Right lobe of liver (tissue), 4 donors: ENCODE data around the gene GRM3.

Experiments
- CTCF ChIP-seq, 4 donors: fragments of 200-600 bp in 3 of 4; fragments of 450-650 bp in 1 of 4; IDR thresholded peaks; one replicate each; pipeline versions ENCODE4 v1.5.1 to v1.8.0; 2016 to 2022; ENCODE audit warnings: antibody characterized with exemption in 4 of 4, mild to moderate bottlenecking in 2 of 4
- POLR2A ChIP-seq: fragments of 450-650 bp; IDR thresholded peaks from one replicate; pipeline ENCODE4 v1.6.1; 2017; ENCODE audit warnings: antibody characterized with exemption, mild to moderate bottlenecking
- donor health status: DM: no; HTN: no; CAD: no.
- donor health status: DM: no; HTN: no; CAD: no.
- donor health status: DM: no; HTN: yes; CAD: no.

GRCh38 chr7:86848226-86848625 lies 204.5 kb downstream of the GRM3 start:
- TF ChIP-seq POLR2A (no peak), CTCF (IDR thresholded peaks at IDR 0.05) (no peak)
